ENCODE measurements around the gene PPP1R26.
A peak's percentile ranks its signal among the peaks of the same experiment; 100 is the strongest.

The PPP1R26 gene

GRCh38 chr9:135490166-135490870 lies 10.7 kb downstream of the PPP1R26 start:
- DNase-seq = no peak

GRCh38 chr9:135490980-135491464 lies 11.4 kb downstream of the PPP1R26 start:
- DNase-seq = no peak

DNA sequence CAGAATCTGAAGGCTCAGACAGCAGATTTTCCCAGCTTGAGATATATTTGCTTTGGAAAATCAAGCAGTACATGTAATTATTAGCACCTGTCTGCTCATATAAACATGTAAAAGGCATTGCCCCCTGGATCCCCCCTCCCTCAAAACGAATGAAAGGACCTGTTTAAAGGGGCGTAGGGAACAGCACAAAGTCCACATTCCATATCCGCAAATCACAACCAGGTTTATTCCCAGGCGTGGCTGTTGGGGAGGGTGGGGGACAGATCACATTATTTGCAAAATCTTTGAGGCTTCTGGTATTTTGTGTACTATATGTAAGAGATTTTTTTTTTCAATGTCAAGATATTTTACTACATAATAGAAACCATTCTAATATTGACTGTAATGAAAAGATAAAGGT lies 12.2 kb downstream of the PPP1R26 start:
- DNase-seq = no peak

GRCh38 chr9:135492886-135493669 lies 13.5 kb downstream of the PPP1R26 start:
- no peak for DNase-seq

GRCh38 chr9:135494791-135495559 lies 15.4 kb downstream of the PPP1R26 start:
- DNase-seq = no peak

- no peak for DNase-seq
Observed at GRCh38 chr9:135498381-135499126, 19.0 kb downstream of the PPP1R26 start.

GRCh38 chr9:135499326-135500070 lies 19.9 kb downstream of the PPP1R26 start:
- DNase-seq = peak; percentile 83

- DNase-seq = peak; percentile 50
Observed at GRCh38 chr9:135500071-135500524, 20.5 kb downstream of the PPP1R26 start.

DNA sequence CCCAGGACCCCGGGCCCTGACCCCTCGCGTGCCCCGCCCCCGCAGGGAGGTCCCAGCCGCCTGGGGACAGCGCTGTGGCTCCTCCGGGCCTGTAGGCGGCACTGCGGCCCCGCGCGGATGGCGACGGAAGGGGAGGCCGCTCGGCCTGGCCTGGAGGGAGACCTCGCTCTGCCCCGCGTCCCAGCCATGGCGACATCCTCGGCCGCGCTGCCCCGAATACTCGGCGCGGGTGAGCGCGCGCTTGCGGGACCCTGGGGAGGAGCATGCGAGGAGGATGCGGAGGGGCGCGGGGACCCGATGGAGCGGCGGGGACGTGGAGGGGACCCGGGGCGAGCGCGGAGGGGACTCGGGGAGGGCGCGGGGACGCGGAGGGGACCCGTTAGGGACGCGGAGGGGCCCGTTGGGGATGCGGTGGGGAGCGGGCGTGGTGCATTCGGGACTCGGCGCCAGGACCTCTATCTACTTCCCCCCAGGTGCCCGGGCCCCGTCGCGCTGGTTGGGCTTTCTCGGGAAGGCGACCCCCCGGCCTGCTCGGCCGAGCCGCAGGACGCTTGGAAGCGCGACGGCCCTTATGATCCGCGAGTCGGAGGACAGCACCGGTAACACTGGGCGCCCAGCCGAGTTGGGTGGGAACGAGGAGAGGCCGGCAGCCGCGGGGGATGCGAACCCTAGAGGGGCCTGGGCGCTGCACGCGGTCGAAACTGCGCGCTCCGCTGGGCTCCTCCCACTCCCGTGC lies 21.1 kb downstream of the PPP1R26 start, which contains the start of gene MRPS2:
TSS of gene MRPS2 (plus strand) at position 158 of the 736 bp plus-strand sequence. CDS start at position 187, 29 bp downstream.
- DNase-seq = peak; percentile 61

DNA sequence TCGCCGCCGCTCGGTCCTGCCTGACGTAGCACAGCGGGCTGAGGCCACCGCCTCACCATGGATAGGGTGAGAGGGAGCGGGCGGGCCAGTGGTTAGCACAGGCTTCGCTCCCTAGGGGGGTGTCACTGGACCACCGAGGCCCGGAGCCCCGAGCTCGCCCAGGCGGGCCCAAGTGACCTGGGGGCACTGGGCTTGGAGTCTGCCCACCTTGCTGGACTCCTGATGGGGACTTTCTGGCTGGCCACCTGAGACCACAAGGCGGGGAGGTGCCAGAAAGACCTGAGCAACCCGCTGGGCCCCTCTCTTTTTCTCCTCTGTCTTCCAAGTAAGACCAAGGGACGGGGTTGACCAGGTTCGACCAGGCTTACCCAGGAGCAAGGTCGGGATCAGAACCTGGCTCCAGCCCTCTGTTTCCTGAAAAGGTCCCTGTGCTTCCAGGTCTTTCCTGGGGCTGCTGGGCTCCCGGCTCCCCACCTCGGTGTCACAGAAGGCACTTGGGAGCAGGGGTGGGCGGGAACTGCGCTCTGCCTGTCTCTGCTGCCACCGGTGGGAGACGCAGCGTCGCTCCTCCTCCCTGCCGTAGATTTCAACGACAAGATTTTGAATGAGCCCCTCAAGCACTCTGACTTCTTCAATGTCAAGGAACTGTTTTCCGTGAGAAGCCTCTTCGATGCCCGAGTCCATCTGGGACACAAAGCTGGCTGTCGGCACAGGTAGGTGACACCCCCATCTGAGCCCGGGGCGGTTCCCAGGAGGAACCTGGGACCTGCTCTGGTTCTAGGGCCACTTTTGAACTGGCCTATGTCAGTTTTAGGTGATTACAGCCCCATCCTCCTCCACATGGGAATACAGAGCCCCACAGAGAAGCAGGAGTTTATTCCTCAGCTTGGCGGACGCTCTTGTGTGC lies 21.9 kb downstream of the PPP1R26 start:
- DNase-seq = no peak

DNA sequence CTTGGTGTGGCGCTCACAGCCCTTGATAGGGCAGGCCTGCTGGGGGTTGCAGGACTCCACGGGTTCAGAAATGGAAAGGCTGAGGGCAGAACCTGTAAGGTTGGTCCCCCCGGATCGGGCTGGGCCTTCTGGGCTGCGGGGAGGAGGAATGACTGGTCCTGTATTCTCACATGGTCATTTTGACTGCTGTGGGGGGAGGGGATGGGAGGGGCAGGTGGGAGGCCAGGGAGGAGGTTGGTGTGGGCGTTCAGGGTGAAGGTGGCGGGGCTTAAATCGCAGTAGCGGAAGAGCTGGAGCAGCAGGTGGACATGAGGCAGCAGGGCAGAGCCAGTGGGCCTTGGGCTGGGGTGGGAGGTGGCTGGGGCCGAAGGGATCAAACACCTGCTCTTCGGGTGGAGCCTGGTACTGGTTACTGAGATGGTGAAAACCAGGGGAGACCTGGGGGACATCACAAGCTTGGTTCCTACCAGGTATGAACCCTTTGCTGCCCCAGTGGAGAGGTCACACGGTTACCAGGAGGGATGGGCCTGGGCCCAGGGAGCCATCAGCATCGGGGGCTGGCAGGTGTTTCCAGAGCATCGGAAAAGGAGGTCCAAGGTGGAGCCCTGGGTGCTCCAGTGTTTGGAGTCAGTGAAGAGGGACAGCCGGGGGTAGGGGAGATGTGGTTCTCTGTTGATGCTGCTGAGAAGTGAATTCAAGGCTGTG lies 22.7 kb downstream of the PPP1R26 start:
- no peak for DNase-seq

- no peak for DNase-seq
Observed at GRCh38 chr9:135502873-135503321, 23.3 kb downstream of the PPP1R26 start.

DNA sequence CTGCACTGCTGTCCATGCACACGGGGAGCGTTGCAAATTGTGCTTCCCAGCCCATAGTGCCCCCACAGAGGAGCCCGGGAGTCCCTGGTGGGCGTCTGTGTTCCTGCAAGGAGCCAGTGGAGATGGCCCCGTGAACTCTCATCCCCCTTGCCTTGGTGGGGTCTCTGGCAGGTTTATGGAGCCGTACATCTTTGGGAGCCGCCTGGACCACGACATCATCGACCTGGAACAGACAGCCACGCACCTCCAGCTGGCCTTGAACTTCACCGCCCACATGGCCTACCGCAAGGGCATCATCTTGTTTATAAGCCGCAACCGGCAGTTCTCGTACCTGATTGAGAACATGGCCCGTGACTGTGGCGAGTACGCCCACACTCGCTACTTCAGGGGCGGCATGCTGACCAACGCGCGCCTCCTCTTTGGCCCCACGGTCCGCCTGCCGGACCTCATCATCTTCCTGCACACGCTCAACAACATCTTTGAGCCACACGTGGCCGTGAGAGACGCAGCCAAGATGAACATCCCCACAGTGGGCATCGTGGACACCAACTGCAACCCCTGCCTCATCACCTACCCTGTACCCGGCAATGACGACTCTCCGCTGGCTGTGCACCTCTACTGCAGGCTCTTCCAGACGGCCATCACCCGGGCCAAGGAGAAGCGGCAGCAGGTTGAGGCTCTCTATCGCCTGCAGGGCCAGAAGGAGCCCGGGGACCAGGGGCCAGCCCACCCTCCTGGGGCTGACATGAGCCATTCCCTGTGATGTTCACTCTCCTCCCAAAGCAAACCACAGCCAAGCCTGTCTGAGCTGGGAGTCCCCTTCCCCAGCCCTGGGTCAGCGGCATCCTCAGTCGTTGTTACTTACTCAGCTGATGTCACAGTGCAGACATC lies 24.0 kb downstream of the PPP1R26 start:
- DNase-seq = no peak

- DNase-seq = peak; percentile 42
Observed at GRCh38 chr9:135504262-135505243, 25.0 kb downstream of the PPP1R26 start.

GRCh38 chr9:135505406-135506187 lies 26.0 kb downstream of the PPP1R26 start:
- no peak for DNase-seq

Data from DMS79 treated with DMSO at 0.1 percent for 48 hours (cell line).